ENCODE data around the gene ERMAP.
"Not testable (repeated sequence)": the region's sequence is repeated elsewhere in the genome, so short reads cannot be mapped to it uniquely, and the experiment has no call there.

ERMAP gene

GRCh38 chr1:42853116-42853884 lies 36.4 kb downstream of the ERMAP start:
- H3K4me3 Mint-ChIP-seq = no peak overlapping the region
- peaks cover 35% of the 10 kb centered on the region for H3K36me3 Mint-ChIP-seq (ENCODE audit: low read depth)
- no peak for DNase-seq (ENCODE audit: low spot score)
- peaks cover 9% of the 10 kb centered on the region for H3K4me1 Mint-ChIP-seq (ENCODE audit: low read depth)
- peaks cover 22% of the 10 kb centered on the region for H3K9me3 Mint-ChIP-seq
- no peak overlapping the region for H3K27ac Mint-ChIP-seq
- H3K27me3 Mint-ChIP-seq (ENCODE audit: low read depth) = no peaks in the 10 kb centered on the region

DNA sequence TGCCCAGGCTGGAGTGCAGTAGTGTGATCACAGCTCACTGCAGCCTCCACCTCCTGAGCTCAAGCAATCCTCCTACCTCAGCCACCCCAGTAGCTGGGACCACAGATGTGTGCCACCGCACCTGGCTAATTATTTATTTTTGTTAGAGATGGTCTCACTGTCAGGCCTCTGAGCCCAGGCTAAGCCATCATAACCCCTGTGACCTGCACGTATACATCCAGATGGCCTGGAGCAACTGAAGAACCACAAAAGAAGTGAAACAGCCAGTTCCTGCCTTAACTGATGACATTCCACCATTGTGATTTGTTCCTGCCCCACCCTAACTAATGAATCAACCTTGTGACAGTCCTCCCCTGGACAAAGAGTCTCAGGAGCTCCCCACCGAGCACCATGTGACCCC lies 39.6 kb downstream of the ERMAP start:
- not testable (repeated sequence) for H3K27me3 Mint-ChIP-seq (ENCODE audit: low read depth); H3K27ac Mint-ChIP-seq; H3K4me3 Mint-ChIP-seq; H3K4me1 Mint-ChIP-seq (ENCODE audit: low read depth); DNase-seq (ENCODE audit: low spot score)
- H3K36me3 Mint-ChIP-seq (ENCODE audit: low read depth) = peaks cover 16% of the 10 kb centered on the region
- H3K9me3 Mint-ChIP-seq = peaks cover 48% of the 10 kb centered on the region

GRCh38 chr1:42859366-42859765 lies 42.4 kb downstream of the ERMAP start:
- not testable (repeated sequence) for H3K27me3 Mint-ChIP-seq (ENCODE audit: low read depth); H3K4me1 Mint-ChIP-seq (ENCODE audit: low read depth); DNase-seq (ENCODE audit: low spot score); H3K27ac Mint-ChIP-seq; H3K4me3 Mint-ChIP-seq
- peaks cover 11% of the 10 kb centered on the region for H3K36me3 Mint-ChIP-seq (ENCODE audit: low read depth)
- H3K9me3 Mint-ChIP-seq = peaks cover 48% of the 10 kb centered on the region

DNA sequence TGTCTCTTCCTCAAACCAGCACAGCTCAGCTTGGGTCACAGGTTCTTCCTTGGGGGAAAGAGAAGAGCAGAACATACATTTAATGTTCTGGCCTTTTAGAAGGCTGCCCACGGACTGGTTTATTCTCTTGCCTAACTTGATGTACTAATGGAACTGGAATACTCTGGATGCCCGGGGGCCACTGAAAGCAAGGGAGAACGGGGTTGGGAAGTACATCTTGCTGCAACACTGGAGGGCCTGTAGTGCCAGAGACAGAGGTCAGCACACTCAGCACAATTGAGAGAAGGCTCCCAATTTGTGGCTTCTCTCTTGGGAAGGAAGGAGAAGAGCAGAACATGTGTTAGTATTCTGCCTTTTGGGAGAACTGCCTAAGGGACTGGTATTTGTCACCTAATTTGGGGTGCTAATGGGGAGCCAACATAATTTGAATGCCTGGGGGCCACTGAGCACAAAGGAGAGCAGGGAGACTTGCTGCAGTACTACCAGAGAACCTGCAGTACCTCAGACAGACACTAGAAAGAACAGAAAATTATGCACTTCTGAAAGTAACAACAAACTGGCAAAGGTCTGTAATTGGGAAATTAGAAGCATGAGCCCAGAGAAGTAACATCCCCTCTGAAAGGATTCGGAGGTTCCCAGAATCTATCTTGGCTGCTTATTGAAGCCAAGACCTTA lies 43.6 kb downstream of the ERMAP start:
- Mint-ChIP-seq H3K27me3 (ENCODE audit: low read depth) (no peaks in the 10 kb centered on the region), H3K4me1 (ENCODE audit: low read depth) (no peaks in the 10 kb centered on the region), H3K9me3 (peaks cover 48% of the 10 kb centered on the region), H3K27ac (no peak overlapping the region), H3K4me3 (no peak overlapping the region), H3K36me3 (ENCODE audit: low read depth) (peaks cover 10% of the 10 kb centered on the region)
- no peak for DNase-seq (ENCODE audit: low spot score)

- DNase-seq (ENCODE audit: low spot score) = no peak
- Mint-ChIP-seq H3K27me3 (ENCODE audit: low read depth) (no peaks in the 10 kb centered on the region), H3K9me3 (peaks cover 43% of the 10 kb centered on the region), H3K27ac (no peak overlapping the region), H3K4me3 (no peak overlapping the region), H3K4me1 (ENCODE audit: low read depth) (no peaks in the 10 kb centered on the region), H3K36me3 (ENCODE audit: low read depth) (peaks cover 10% of the 10 kb centered on the region)
Measured at GRCh38 chr1:42861014-42861399, 44.1 kb downstream of the ERMAP start.

GRCh38 chr1:42866549-42866948 lies 49.6 kb downstream of the ERMAP start:
- Mint-ChIP-seq H3K4me1 (ENCODE audit: low read depth) (no peaks in the 10 kb centered on the region), H3K9me3 (no peaks in the 10 kb centered on the region), H3K36me3 (ENCODE audit: low read depth) (no peaks in the 10 kb centered on the region), H3K27me3 (ENCODE audit: low read depth) (peaks cover 7% of the 10 kb centered on the region), H3K4me3 (no peak overlapping the region), H3K27ac (no peak overlapping the region)
- DNase-seq (ENCODE audit: low spot score) = no peak

GRCh38 chr1:42868466-42868865 lies 51.5 kb downstream of the ERMAP start:
- not testable (repeated sequence) for H3K36me3 Mint-ChIP-seq (ENCODE audit: low read depth); H3K4me1 Mint-ChIP-seq (ENCODE audit: low read depth); H3K4me3 Mint-ChIP-seq; H3K9me3 Mint-ChIP-seq; H3K27ac Mint-ChIP-seq; DNase-seq (ENCODE audit: low spot score)
- peaks cover 10% of the 10 kb centered on the region for H3K27me3 Mint-ChIP-seq (ENCODE audit: low read depth)

DNA sequence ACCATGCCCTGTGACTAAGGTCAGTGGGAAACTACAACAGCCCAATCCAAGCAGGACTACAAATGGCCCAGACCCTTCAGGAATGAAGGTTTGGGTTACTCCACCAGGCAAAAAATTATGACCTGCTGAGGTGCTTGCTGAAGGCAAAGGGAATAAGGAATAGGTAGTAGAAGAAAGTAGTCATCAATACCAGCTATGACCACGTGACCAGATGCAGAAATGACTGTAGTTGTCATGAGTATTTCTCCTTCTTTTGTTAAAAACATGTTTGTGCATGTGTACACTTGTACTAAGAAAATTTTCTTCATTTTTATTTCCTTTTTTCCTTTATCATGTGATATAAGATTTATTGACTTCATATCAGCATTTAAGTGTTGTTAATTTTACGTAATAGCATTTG lies 52.3 kb downstream of the ERMAP start:
- Mint-ChIP-seq H3K9me3 (peaks cover 12% of the 10 kb centered on the region), H3K27me3 (ENCODE audit: low read depth) (peaks cover 14% of the 10 kb centered on the region)
- H3K4me1 Mint-ChIP-seq (ENCODE audit: low read depth); DNase-seq (ENCODE audit: low spot score); H3K36me3 Mint-ChIP-seq (ENCODE audit: low read depth); H3K4me3 Mint-ChIP-seq; H3K27ac Mint-ChIP-seq: not testable (repeated sequence)

- Mint-ChIP-seq H3K27me3 (ENCODE audit: low read depth) (peaks cover 16% of the 10 kb centered on the region), H3K9me3 (peaks cover 12% of the 10 kb centered on the region)
- DNase-seq (ENCODE audit: low spot score); H3K4me1 Mint-ChIP-seq (ENCODE audit: low read depth); H3K27ac Mint-ChIP-seq; H3K4me3 Mint-ChIP-seq; H3K36me3 Mint-ChIP-seq (ENCODE audit: low read depth): not testable (repeated sequence)
Measured at GRCh38 chr1:42869751-42870150, 52.8 kb downstream of the ERMAP start.

DNA sequence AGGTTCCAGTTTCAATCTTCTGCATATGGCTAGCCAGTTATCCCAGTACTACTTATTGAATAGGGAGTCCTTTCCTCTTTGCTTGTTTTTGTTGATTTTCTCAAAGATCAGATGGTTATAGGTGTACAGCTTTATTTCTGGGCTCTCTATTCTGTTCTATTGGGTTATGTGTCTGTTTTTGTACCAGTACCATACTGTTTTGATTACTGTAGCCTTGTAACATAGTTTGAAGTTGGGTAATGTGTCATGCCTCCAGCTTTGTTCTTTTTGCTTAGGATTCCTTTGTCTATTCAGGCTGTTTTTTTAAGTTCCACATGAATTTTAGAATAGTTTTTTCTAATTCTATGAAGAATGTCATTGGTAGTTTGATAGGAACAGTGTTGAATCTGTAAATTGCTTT lies 56.2 kb downstream of the ERMAP start:
- not testable (repeated sequence) for H3K36me3 Mint-ChIP-seq (ENCODE audit: low read depth); H3K4me3 Mint-ChIP-seq; DNase-seq (ENCODE audit: low spot score); H3K4me1 Mint-ChIP-seq (ENCODE audit: low read depth); H3K27ac Mint-ChIP-seq
- Mint-ChIP-seq H3K27me3 (ENCODE audit: low read depth) (peaks cover 30% of the 10 kb centered on the region), H3K9me3 (peaks cover 12% of the 10 kb centered on the region)

- H3K4me1 Mint-ChIP-seq (ENCODE audit: low read depth) = peaks cover 2% of the 10 kb centered on the region
- peaks cover 12% of the 10 kb centered on the region for H3K9me3 Mint-ChIP-seq
Measured at GRCh38 chr1:42873670-42874069, 56.7 kb downstream of the ERMAP start.

DNA sequence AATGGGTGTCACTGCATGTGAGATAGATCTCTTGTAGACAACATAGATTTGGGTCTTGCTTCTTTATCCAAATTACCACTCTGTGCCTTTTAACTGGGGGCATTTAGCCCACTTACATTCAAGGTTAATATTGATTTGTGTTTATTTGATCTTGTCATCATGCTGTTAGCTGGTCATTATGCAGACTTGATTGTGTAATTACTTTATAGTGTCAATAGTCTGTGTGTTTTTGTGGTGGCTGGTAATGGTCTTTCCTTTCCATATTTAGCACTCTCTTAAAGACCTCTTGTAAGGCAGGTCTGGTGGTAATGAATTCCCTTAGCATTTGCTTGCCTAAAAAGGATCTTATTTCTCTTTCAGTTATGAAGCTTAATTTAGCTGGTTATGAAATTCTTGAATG lies 59.1 kb downstream of the ERMAP start:
- Mint-ChIP-seq H3K27ac (no peak overlapping the region), H3K27me3 (ENCODE audit: low read depth) (peaks cover 30% of the 10 kb centered on the region), H3K4me1 (ENCODE audit: low read depth) (peaks cover 2% of the 10 kb centered on the region), H3K4me3 (no peak overlapping the region), H3K36me3 (ENCODE audit: low read depth) (no peaks in the 10 kb centered on the region), H3K9me3 (peaks cover 12% of the 10 kb centered on the region)
- no peak for DNase-seq (ENCODE audit: low spot score)

More at GRCh38 chr1:42873670-42874069, 56.7 kb downstream of the ERMAP start:
- Mint-ChIP-seq H3K27ac (no peak overlapping the region), H3K36me3 (ENCODE audit: low read depth) (no peaks in the 10 kb centered on the region), H3K27me3 (ENCODE audit: low read depth) (peaks cover 30% of the 10 kb centered on the region), H3K4me3 (no peak overlapping the region)
- DNase-seq (ENCODE audit: low spot score) = no peak

DNA sequence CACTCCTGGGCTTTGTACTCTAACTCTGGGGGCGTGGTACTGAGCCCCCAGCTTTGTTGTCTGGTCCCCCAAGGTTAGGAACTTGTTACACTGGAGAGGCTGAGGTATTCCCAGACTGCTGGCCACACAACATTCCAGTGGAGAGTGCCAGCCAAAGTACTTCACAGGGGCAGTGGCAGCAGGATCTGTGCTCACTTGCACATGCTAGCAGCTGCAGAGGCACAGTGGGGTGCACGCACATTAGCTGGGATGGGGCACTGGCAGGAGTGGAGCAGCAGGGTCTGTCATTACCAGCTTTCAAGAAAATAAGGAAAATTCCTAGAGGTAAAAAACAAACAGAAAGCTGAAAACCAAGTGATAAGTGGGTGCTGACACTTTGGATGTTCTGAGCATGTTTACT lies 60.5 kb downstream of the ERMAP start:
- no peak overlapping the region for H3K4me3 Mint-ChIP-seq
- peaks cover 23% of the 10 kb centered on the region for H3K27me3 Mint-ChIP-seq (ENCODE audit: low read depth)
- no peaks in the 10 kb centered on the region for H3K36me3 Mint-ChIP-seq (ENCODE audit: low read depth)
- no peak overlapping the region for H3K27ac Mint-ChIP-seq
- H3K9me3 Mint-ChIP-seq = peaks cover 12% of the 10 kb centered on the region
- peaks cover 2% of the 10 kb centered on the region for H3K4me1 Mint-ChIP-seq (ENCODE audit: low read depth)
- no peak for DNase-seq (ENCODE audit: low spot score)

DNA sequence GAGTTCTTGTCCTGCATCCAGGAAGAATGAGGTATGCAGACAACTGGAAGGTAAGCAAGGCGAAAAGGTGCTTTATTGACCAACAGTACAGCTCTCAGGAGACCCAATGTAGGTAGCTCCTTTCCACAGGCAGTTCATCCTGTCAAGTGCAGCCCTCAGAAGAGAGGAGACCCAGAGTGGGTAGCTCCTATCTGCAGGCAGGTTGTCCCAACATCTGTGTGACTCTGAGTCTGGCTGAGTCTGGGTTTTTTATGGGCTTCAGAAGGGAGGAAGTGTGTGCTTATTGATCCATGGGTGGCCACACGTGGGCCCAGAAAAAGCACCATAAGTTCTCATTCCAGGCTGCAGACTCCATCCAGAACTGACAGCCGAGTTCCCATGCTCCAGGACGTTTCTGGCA lies 63.5 kb downstream of the ERMAP start:
- Mint-ChIP-seq H3K9me3 (no peaks in the 10 kb centered on the region), H3K27ac (no peak overlapping the region), H3K27me3 (ENCODE audit: low read depth) (peaks cover 19% of the 10 kb centered on the region), H3K36me3 (ENCODE audit: low read depth) (no peaks in the 10 kb centered on the region), H3K4me1 (ENCODE audit: low read depth) (no peaks in the 10 kb centered on the region), H3K4me3 (no peak overlapping the region)
- DNase-seq (ENCODE audit: low spot score) = no peak
